ENCODE measurements around the gene C11orf21.
"Not testable (repeated sequence)": the region's sequence is repeated elsewhere in the genome, so short reads cannot be mapped to it uniquely, and the experiment has no call there.

Gene C11orf21

DNA sequence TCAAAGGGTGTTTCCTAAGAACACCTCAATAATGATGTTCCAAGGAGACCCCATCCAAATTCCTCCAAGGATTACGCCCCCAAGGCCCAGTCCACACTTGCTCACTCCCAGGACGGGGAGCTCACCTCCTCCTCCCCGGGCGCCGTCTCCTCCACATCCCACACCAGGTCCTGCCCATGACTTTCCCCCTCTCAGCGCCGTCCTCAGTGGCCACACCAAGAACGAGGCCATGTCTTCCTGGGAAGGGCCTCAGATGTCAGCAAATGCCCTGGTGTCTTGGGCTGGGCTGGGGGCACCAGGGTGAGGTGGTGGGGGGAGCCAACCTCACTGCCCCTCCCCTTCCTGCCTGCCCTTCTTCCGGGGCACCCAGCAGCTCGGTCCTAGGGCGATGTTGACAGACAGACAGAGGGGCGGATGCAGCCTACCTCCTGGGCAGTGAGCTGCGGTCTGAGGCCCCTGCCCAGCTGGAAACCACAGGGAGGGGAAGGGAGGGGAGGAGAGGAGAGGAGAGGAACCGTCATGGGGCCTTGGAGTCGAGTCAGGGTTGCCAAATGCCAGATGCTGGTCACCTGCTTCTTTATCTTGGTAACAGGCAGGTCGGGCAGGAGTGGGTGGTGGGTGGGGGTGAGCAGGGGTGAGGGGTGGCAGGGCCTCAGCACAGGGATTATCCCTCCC, at the start of gene C11orf21, which contains the start of gene TSPAN32:
TSS of gene C11orf21 (minus strand) at position 288 of the 675 bp plus-strand sequence. CDS start at position 178, 110 bp downstream.
TSS of gene TSPAN32 (plus strand) at position 383 of the 675 bp plus-strand sequence. CDS start at position 520, 137 bp downstream.
- DNase-seq, result peak in 3 of 58 donors; percentile 24 to 45 (median 25)

DNA sequence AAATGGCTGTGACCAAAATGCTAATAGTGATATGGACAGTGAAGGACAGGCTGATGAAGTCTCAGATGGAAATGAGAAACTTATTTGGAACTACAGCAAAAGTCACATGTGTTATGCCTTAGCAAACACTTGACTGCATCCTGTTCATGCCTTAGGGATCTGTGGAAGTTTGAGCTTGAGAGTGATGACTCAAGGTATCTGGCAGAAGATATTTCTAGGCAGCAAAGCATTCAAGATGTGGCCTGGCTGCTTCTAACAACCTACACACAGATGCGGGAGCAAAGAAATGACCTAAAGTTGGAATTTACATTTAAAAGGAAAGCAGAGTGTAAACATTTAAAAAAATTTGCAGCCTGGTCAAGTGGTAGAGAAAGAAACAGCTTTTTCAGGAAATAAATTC, 47.3 kb upstream of the C11orf21 start:
- DNase-seq, result no peak

DNA sequence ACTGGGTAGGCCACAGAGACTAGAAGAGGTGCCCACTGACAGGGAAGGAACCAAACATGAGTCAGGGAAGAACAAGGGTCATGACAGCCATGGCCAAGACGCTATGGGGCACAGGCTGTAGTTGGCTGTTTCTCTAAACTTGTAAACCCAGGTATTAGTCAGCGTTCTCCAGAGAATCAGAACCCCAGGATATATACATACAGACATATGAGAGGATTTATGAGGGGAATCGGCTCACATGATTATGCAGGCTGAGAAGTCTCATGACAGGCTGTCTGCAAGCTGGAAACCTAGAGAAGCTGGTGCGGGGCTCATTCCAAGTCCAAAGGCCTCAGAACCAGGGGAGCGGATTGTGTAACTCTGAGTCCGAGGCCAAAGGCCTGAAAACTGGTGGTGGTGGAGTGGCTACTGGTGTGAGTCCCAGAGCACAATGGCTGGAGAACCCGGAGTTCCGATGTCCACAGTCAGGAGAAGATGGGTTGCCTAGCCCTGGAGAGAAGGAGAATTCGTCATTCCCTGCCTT, 45.7 kb upstream of the C11orf21 start:
- no peak for DNase-seq

DNA sequence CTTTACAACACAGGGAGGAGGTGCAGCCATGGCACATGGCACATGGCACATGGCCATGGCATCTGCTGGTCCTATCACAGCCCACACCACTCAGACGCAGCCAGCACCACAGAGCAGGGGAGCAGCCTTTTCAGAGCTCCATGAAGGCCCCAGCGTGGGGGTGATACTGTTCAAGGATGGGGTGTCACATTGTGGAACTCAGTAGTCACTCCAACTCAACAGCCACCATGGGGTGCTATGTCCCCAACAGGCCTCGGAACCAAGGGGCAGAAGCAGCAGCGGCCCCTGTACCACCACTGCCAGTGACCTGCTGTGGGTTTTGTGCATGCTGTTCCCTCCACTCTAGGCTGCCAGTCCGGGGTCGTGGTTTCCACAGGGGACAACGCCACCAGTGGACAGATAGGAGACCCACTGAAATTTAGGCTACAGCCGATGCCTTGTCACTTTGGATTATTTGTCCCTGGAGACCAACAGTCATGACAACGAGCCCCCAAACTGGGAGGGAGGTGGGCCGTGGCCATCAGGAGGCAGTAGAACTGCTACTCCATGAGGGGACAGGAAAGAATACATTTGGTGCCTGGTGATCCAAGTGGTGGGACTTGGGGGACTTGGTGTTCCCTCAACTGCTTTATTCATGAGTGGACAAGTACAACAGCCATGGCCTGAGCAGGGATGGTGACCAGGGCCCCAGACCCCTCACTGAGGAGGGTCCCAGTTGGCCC, 45.0 kb upstream of the C11orf21 start:
- no peak for DNase-seq

DNA sequence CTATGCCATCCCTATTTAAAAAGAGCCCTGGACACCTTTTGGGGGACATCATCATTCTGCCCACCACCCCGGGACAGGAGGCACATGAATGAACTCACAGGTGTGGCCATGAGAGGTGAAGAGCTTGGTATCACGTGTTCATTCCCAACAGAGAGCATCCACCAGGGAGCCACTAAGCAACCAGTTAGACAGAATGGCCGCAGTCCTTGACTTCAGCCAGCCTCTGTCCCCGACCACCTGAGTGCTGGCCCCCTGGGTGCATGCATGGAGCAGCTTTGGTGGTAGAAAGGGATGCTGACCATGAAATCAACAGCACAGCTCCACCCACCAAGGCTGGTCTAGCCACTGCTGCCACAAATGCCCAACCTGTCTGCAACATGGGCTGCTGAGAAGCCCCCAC, 44.3 kb upstream of the C11orf21 start:
- no peak for DNase-seq

DNA sequence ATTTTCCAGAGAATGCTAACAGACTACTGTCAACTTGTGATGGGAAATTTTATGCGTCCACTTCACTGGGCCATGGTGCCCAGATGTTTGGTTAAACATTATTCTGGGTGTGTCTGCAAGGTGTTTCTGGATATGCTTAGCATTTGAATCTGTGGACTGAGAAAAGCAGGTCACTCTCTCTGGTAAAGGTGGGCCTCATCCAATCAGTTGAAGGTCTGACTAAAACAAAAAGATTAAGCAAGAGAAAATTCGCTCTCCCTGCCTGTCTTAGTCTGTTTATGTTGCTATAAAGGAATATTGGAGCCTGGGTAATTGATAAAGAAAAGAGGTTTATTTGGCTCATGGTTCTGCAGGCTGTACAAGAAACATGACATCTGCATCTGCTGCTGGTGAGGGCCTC, 43.3 kb upstream of the C11orf21 start:
- no peak for DNase-seq

DNA sequence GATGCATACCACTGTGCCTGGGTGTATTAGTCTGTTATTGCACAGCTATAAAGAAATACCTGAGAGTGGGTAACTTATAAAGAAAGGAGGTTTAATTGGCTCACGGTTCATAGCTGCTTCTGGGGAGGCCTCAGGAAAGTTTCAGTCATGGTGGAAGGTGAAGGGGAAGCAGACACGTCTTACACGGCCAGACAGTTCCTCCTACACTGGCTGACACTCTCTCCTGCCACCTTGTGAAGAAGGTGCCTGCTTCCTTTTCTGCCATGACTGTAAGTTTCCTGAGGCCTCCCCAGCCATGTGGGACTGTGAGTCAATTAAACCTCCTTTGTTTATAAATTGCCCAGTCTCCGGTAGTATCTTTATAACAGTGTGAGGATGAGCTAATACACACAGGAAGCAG, 41.8 kb upstream of the C11orf21 start:
- DNase-seq, result no peak

DNA sequence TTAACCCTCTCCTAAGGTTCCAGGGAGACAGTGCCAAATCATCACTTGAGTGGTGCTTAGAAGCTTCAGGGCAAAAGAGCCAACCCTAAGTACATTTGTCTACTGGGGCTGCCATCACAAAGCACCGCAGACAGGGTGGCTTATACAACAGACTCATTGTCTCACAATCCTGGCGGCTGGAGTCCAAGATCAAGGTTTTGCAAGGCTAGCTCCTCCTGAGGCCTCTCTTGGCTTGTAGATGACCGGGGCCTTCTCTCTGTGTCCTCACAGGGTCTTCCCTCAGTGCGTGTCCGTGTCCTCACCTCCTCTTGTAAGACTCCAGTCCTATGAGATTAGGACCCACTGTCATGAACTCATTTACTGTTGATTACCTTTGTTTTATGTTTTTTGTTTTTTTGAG, 41.3 kb upstream of the C11orf21 start:
- no peak for DNase-seq

DNA sequence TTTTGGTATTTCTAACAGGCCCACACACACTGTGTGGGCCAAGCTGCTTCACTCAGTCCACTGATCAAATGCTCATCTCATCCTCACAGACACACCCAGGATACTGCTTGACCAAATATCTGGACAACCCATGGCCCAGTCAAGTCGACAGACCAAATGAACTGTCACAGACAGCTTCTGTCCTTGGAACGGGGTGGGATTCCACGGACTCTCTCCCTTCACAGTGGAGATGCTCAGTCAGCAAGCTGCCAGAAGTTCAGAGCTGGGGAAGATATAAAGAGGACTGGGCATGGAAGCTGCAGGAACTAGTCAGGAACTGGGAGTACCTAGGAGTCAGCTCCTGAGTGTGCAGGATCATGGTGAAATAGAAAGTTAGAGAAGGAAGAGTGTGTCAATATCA, 40.8 kb upstream of the C11orf21 start:
- no peak for DNase-seq

DNA sequence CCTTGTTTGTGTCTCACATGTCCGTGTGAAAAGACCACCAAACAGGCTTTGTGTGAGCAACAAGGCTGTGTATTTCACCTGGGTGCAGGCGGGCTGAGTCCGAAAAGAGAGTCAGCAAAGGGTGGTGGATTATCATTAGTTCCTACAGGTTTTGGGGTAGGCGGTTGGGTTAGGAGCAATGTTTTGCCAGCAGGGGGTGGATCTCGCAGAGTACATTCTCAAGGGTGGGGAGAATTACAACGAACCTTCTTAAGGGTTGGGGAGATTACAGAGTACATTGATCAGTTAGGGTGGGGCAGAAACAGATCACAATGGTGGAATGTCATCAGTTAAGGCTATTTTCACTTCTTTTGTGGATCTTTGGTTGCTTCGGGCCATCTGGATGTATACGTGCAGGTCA, 37.0 kb upstream of the C11orf21 start:
- DNase-seq, result not testable (repeated sequence)

DNA sequence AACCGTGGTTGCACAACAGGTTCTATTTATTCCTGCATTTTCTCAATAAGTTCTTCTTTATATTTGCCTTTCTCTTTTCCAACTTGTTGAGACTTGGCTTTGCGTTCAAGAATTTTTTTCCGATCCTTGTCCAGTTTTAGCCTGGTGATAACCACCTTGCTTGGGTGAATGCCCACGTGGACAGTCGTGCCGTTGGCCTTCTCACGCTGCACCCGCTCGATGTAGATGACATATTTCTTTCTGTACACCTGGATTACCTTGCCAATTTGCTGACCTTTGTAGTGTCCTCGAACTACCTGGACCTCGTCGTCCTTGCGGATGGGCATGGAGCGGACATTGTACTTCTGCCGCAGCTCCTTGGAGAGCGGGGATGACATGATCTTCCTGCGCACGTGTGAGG, 33.6 kb upstream of the C11orf21 start:
- DNase-seq, result not testable (repeated sequence)

DNA sequence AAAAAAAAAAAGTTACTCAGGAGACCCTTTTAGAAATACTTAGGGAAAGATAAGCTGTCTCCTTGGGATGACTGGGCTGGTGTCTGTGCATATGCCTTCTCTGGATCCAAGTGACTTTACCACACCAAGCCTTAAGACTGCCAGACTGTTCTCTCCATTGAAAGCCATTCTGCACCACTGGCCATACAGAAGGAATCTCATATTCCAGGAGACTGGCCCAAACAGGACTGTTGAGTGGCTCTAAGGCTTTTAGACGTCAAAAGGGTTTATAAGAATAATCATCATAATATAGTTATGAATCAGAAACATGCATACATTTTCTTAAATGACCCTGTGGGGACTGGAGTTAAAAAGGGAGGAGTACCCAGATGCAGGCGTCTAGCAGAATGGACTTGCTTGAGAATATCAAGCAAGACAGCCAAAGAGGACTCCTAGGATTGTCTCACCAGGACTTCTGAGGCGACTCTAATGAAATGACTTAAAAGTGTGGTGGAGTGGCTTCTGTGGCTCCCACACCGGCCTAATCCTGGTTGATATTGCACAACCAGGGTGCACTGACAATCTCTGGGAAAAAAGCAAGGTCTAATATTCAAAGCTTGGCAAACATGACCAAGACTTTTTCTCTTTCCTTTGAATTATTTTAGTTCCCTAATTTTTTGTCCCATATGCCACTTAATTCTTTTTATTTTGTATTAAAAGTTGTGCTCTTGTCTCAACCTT, 31.9 kb upstream of the C11orf21 start:
- not testable (repeated sequence) for DNase-seq

DNA sequence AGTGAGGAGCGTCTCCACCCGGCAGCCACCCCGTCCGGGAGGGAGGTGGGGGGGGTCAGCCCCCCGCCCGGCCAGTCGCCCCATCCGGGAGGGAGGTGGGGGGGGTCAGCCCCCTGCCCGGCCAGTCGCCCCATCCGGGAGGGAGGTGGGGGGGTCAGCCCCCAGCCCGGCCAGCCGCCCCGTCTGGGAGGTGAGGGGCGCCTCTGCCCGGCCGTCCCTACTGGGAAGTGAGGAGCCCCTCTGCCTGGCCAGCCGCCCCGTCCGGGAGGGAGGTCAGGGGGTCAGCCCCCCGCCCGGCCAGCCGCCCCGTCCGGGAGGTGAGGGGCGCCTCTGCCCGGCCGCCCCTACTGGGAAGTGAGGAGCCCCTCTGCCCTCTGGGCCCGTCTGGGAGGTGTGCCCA, 30.9 kb upstream of the C11orf21 start:
- not testable (repeated sequence) for DNase-seq

DNA sequence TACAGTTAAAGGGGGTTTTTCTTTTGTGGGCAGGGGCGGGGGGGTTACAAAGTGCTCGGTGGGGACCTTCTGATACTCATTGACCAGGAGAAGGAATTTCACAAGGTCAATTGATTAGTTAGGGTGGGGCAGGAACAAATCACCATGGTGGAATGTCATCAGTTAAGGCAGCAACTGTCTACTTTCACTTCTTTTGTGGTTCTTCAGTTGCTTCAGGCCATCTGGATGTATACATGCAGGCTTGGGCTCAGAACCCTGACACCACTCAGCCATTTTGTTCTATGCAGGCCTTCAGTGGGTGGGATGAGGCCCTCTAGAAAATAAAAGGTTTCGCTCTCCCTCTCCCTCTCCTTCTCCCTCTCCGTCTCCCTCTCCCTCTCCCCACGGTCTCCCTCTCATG, 29.7 kb upstream of the C11orf21 start:
- no peak for DNase-seq

DNA sequence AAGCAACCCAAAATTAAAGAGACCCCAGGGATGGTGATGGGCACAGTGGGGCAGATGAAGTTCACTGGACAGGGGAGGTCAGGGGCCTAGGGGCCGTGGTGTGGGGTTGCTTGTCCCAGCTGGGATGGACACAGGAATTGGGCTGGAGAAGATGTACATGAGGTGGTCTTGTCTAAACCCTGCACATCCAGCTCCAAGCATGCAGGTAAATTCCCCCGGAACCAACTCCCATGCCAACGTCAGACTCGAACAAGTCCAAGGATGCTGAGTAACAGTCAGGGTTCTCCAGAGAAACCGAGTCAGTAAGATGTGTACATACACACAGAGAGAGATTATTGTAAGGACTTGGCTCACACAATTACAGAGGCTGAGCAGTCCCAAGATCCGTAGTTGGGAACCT, 29.0 kb upstream of the C11orf21 start:
- no peak for DNase-seq

DNA sequence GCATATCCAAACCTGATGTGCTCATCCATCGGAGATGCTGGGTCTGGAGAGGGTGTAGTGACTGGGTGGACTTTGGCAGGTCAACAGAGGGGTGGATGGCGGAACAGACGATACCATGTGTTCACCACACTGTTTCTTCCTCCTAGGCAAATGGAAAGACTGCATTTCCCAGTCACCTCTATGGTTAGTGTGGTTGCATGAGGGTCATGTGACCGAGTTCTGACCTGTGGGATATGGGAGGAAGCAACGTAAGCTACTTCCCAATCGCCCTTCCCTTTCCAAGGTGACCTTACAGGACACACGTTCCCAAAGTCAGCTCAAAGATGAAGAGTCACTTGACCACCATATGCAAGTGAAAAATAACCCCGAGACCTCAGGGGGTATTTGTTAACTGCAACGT, 27.8 kb upstream of the C11orf21 start:
- DNase-seq, result no peak

DNA sequence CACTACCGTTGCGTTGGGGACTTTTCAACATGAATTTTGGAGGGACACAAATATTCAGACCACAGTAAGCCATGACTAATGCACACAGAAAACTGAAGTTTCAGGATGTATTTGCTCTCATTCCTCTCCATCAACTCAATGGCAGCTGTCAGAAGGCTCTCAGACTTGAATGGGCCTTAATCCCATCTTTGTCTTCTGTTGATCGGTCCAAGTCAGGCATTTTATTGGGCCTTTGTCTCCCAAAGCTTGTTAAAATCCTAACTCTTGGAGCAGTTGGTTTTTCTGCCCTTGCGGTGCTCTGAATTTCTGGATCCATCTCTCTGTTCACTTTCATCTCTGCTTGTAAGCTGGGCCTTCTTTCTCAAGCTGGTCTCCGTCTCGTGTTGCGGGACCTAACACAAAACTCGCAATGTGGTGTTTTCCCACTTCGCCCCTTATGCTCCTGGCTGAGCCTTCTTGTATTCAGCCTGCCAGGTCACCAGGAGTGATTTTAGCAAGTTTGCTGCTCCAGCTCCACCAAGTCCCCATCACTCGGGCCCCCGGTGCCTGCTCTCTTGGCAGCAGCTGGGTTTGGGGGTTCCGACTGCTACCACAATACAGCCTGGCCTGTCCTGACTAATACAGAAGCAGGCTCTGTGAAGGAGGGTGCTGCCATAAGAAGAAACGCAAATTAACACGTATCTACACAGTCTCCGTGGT, 27.1 kb upstream of the C11orf21 start:
- no peak for DNase-seq

DNA sequence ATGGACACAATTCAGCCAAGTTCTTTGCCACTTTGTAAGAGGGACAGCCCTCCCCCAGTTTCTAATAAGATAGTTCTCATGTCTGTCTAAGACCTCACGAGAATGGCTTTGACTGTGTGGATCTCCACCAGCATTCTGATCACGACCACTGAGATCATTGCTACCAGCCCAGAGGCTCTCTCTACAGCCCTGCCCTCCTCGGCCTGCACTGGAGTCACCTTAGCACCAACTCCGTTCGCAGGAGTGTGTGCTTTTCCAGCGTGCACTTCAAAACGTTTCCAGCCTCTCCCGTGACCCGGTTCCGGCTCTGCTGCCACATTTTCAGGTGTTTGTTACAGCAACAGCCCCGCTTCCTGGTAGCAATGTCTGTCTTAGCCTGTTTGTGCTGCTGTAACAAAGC, 26.3 kb upstream of the C11orf21 start:
- peak in 9 of 58 donors; percentile 14 to 63 (median 33) for DNase-seq

DNA sequence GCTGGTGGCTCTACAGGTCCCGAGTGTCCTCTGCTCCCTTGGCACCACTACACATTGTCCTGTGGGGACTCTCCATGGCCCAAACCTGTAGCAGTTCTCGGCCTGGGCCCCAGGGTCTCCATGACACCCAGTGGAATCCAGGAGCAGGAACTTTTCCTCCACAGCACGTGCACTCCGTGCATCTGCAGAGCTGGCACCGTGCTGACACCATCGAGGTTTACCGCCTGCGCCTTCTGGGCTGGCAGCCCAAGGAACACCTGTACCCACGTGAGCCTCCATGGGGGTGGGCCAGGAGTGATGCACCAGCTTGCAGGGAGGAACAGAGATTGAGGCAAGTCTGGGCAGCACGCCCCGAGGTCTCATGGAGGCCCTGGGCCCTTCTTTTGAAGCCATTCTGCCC, 25.3 kb upstream of the C11orf21 start:
- no peak for DNase-seq

DNA sequence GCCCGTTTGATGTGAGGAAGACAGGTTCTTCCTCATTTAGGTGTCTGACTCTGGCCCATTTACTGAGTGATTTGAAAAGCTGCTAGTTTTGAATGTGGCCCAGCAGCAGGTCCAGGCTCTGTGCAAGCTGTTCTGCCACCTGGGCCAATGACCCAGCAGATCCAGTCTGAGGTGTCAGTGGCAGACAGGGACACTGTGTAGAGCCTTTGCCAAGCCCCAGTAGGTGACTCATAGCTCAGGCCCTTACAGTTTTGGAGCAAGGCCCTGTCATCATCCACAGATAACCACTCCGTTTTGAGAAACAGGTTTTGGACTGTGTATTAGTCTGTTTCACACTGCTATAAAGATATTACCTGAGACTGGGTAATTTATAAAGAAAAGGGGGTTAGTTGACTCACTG, 24.0 kb upstream of the C11orf21 start:
- DNase-seq, result no peak

DNA sequence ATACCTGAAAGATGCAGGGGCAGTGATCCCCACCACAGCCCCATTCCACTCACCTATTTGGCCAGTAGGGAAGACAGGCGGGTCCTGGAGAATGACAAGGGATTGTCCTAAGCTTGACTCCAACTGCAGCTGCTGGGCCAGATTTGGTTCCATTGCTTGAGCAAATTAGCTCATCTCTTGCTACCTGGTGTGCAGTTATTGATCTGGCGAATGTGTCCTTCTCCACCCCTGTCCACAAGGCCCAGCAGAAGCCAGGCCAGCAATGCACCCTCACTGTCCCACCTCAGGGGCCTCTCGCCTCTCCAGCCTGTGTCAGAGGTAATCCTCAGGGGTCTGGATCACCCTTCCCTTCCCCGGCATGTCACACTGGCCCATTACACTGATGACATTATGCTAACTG, 23.4 kb upstream of the C11orf21 start:
- DNase-seq, result no peak

Measured in anterior cingulate cortex (tissue), 58 donors.